Retinal pigment epithelial cell (primary cell): ENCODE measurements around the gene PLA2G12B.
"Not testable (repeated sequence)": the region's sequence is repeated elsewhere in the genome, so short reads cannot be mapped to it uniquely, and the experiment has no call there.

Experiments
- DNase-seq: peaks from one replicate; pipeline ENCODE4 v3.0.0-alpha.2; 2010; ENCODE audit warnings: low read depth
- H3K4me3 ChIP-seq: 2 replicates; pipeline ENCODE4 v1.5.1; 2011; ENCODE audit warnings: mild to moderate bottlenecking, low read length, control low read depth, moderate library complexity
- CTCF ChIP-seq: conservative IDR thresholded peaks from 2 replicates; pipeline ENCODE4 v1.5.1; 2011; ENCODE audit warnings: low read depth, low read length, control low read depth, inconsistent platforms

The PLA2G12B gene

GRCh38 chr10:72904806-72905205 lies 49.8 kb downstream of the PLA2G12B start:
- no peak overlapping the region for H3K4me3 ChIP-seq
- no peak for TF ChIP-seq CTCF
- DNase-seq = no peak

- not testable (repeated sequence) for DNase-seq, H3K4me3 ChIP-seq
These were observed 50.6 kb downstream of the PLA2G12B start for GRCh38 chr10:72903941-72904446.

DNA sequence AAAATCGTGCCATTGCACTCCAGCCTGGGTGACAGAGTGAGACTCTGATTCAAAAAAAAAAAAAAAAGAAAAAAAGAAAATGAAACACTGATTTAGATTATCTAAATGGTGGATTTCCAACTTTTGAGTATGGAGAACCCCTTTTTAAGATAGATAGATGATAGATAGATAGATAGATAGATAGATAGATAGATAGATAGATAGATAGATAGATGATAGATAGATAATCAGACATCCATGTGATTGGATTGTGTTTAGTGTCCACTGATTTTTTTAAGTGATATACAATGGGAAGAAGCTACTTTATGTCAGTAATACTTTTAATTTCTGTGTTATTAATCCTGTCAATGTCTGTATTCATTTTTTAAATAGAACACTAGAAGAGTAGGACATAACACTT lies 55.1 kb downstream of the PLA2G12B start:
- DNase-seq = no peak
- TF ChIP-seq CTCF = no peak
- no peak overlapping the region for H3K4me3 ChIP-seq

DNA sequence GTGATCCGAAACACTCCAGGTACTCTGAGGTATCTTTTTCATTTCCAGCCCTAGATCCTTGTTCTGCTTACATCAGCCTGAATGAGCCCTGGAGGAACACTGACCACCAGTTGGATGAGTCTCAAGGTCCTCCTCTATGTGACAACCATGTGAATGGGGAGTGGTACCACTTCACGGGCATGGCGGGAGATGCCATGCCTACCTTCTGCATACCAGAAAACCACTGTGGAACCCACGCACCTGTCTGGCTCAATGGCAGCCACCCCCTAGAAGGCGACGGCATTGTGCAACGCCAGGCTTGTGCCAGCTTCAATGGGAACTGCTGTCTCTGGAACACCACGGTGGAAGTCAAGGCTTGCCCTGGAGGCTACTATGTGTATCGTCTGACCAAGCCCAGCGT lies 56.0 kb downstream of the PLA2G12B start:
- no peak for TF ChIP-seq CTCF
- H3K4me3 ChIP-seq = no peak overlapping the region
- no peak for DNase-seq

DNA sequence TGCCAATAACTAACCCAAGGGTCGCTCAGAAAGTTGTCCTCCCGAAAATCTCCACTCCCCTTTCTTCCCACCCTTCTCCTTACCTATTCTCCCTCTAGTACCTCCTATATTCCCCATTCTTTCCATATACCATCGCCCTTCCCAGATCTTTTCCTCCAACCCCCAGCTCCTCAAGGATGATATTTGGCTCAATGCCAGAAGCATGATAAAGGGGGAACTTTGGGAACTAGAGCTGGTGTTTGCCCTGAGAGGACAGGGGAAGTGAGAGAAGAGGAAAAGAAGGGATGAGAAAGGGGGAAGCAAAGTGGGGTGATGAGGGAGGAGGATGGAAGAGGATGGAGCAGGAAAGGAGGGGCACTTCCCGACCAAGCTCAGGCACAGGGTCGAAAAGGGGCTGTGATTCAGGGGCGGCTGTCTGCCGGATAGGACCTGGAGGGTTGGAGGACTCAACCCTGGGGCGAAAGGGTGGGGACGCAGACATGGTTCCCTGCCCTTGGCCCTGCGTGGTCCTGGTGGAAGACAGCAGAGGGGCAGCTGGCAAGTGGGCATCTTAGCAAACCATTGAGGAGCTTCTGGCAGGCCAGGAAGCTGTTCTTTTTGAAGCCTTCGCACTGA lies 59.3 kb downstream of the PLA2G12B start:
- no peak overlapping the region for H3K4me3 ChIP-seq
- TF ChIP-seq CTCF = no peak
- no peak for DNase-seq

DNA sequence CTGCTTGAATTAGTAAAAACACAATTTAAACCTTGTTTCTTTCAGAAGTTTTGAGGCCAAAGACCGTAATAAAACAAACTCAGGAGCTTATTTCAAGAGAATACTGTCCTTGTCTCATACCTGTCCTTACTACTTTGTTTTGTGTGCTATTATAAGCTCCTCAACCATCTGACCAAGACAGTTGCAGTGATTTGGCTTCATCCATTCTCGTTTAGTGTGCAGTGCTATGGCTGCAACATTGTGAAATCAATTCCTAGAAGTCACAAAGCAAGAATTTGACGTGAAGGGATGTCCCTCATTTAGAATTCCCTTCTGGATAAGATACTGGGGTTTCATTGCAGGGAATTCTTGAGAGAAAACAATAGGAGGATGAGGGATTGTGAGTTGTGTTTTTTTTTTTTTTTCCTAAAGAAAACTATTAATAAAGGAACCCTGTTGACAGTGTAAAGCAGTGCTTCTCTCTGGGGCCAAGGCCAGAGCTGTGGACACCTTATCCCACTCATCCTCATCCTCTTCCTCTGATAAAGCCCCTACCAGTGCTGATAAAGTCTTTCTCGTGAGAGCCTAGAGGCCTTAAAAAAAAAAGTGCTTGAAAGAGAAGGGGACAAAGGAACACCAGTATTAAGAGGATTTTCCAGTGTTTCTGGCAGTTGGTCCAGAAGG lies 61.3 kb downstream of the PLA2G12B start, which contains the start of gene OIT3:
TSS of gene OIT3 (plus strand) at position 604 of the 663 bp plus-strand sequence. CDS start 60 bp downstream, outside the sequence.
- H3K4me3 ChIP-seq = no peak within 1 kb of the TSS
- no peak for DNase-seq
- no peak for TF ChIP-seq CTCF

DNA sequence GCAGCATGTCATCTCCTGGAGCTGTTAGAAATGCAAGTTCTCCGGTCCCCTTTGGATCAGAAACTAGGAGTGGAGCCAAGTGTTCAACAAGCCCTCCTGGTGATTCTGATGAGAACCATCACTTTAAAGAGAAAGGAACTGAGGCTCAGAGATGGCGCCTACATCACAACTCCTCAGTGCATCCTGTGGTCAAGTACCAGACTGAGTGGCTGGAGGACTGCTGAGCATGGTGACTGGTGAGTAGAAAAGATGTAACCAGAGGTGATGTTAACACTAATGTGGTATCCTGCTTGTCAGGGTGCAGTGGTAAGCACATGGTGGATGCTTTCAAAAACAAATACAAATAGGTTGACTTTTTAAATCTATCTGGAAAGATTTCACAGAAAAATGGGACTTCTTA lies 64.5 kb downstream of the PLA2G12B start:
- no peak for DNase-seq
- H3K4me3 ChIP-seq = no peak overlapping the region
- no peak for TF ChIP-seq CTCF
